ENCODE results near the gene ELOVL6. TPM values are rescaled to one million over a fixed set of nuclear protein-coding genes. Genes with fewer than 3 reads are reported as not detected.

The ELOVL6 gene
- total and polyA plus RNA-seq, 2 of the 4 experiments (the other 2 are of a cell fraction) = 17.9 to 19.0 TPM

- no peaks in the 10 kb centered on the region for H3K27me3 ChIP-seq (ENCODE audit: control insufficient read depth, insufficient read depth, low read length)
- TF ChIP-seq CEBPB (IDR thresholded peaks at IDR 0.05; ENCODE audit: low read depth, low read length) (0 out of 2 replicates have a peak, but pooled peaks have one; percentile 10), POLR2A (IDR thresholded peaks at IDR 0.05; ENCODE audit: low read depth, low read length) (no peak), BHLHE40 (IDR thresholded peaks at IDR 0.05; ENCODE audit: low read depth, low read length) (no peak), NFE2L2 (IDR thresholded peaks at IDR 0.05; ENCODE audit: low read depth, low read length) (no peak)
- no peaks in the 10 kb centered on the region for H3K36me3 ChIP-seq (ENCODE audit: control insufficient read depth, insufficient read depth, low read length)
- peaks cover 19% of the 10 kb centered on the region for H3K4me1 ChIP-seq (ENCODE audit: control insufficient read depth, insufficient read depth, low read length)
- H2BK5ac ChIP-seq (ENCODE audit: low read depth, low read length, poor library complexity, severe bottlenecking) = no peak overlapping the region
- no peak overlapping the region for H2BK20ac ChIP-seq (ENCODE audit: low read depth, low read length)
- no peak overlapping the region for H4K8ac ChIP-seq (ENCODE audit: low read depth in 2 of 2, low read length in 2 of 2)
- DNase-seq (no peak), ATAC-seq (ENCODE audit: low read depth) (no peak)
- no peak overlapping the region for H3K23ac ChIP-seq (ENCODE audit: low read depth, low read length)
- H2AK9ac ChIP-seq (replicated peaks; ENCODE audit: low read depth, low read length, poor library complexity) = no peak overlapping the region
- H3K27ac ChIP-seq (ENCODE audit: insufficient read depth, low read length) = no peak overlapping the region
- ChIA-PET POLR2A (ENCODE audit: unreplicated experiment) (no interaction called here), CTCF (no interaction called here)
- in situ Hi-C loops (cut with MboI; ENCODE audit: low sequenced_read_pairs) = no loop called here
- no TSS peak for BruUV-seq (replicated peaks)
- intact Hi-C loops (cut with micrococcal nuclease) = loop anchor here (2.0 kb wide), 1 partner anchor 36 kb away; no protein-coding TSS in a partner anchor
- H2AFZ ChIP-seq (replicated peaks; ENCODE audit: low read length, poor library complexity) = no peak overlapping the region
- H3K14ac ChIP-seq (replicated peaks; ENCODE audit: low read depth, low read length) = no peak overlapping the region
- no peaks in the 10 kb centered on the region for H3K9me3 ChIP-seq (ENCODE audit: control insufficient read depth, insufficient read depth, low read length)
- H3K4me2 ChIP-seq (ENCODE audit: low read depth, low read length) = no peak overlapping the region
- peaks cover 11 to 19% of the 10 kb centered on the region in 2 experiments for H3K79me1 ChIP-seq (ENCODE audit: low read depth in 1 of 2, low read length in 2 of 2)
- no peak overlapping the region for H2BK15ac ChIP-seq (ENCODE audit: low read depth, low read length)
- H4K5ac ChIP-seq (ENCODE audit: low read depth, low read length) = no peak overlapping the region
- H2AK5ac ChIP-seq (ENCODE audit: low read depth, low read length) = no peak overlapping the region
- no peak overlapping the region for H3K4ac ChIP-seq (ENCODE audit: low read depth, low read length)
- no peaks in the 10 kb centered on the region for H4K20me1 ChIP-seq (ENCODE audit: insufficient read depth, low read length)
- no peak overlapping the region for H3K4me3 ChIP-seq (ENCODE audit: insufficient read depth, low read depth, low read length)
- H4K91ac ChIP-seq (ENCODE audit: insufficient read depth, low read depth, low read length) = no peak overlapping the region
- dilution Hi-C loops (cut with HindIII; ENCODE audit: low sequenced_read_pairs, unreplicated experiment) = no loop called here
- no peak overlapping the region for H3K9ac ChIP-seq (ENCODE audit: low read depth, low read length)
- no peak overlapping the region for H3K56ac ChIP-seq (ENCODE audit: extremely low read depth, insufficient read depth, low read length)
- no peak overlapping the region for H3K18ac ChIP-seq (ENCODE audit: low read depth, low read length)
- H3K9me1 ChIP-seq (ENCODE audit: insufficient read depth, low read length) = peaks cover 9% of the 10 kb centered on the region
- H2BK120ac ChIP-seq (ENCODE audit: low read depth, low read length) = no peak overlapping the region
Observed at GRCh38 chr4:110160618-110161017, 37.8 kb downstream of the ELOVL6 start.
